ENCODE data around the gene CD36.

Gene CD36

DNA sequence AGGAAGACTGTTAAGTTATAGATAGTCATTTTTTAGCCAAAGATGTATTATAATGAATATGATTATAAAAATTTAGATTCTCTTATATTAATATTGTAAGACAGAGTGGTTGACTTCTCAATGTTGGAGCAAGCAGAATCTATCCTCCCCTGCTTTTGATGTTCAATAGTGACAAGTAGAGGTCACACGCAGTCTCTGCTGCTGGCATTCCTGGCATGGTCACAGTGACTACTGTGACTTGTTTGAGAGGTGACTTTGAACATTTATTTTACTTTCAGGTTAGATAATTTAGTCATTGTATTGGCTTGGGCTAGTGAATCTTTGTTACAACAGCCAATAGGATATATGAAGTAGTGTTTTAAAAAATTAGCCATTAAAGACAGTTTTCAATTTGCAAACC lies 13.7 kb upstream of the CD36 start:
- intact Hi-C loops (cut with DNase I; ENCODE audit: low total_unique reads) = no loop called here
- Histone ChIP-seq H3K36me3 (no peaks in the 10 kb centered on the region), H3K27ac (no peak overlapping the region), H3K9me3 (no peaks in the 10 kb centered on the region), H3K4me1 (no peaks in the 10 kb centered on the region), H3K27me3 (no peaks in the 10 kb centered on the region), H3K4me3 (no peak overlapping the region)
- DNase-seq = no peak
- TF ChIP-seq, protein P1, sequence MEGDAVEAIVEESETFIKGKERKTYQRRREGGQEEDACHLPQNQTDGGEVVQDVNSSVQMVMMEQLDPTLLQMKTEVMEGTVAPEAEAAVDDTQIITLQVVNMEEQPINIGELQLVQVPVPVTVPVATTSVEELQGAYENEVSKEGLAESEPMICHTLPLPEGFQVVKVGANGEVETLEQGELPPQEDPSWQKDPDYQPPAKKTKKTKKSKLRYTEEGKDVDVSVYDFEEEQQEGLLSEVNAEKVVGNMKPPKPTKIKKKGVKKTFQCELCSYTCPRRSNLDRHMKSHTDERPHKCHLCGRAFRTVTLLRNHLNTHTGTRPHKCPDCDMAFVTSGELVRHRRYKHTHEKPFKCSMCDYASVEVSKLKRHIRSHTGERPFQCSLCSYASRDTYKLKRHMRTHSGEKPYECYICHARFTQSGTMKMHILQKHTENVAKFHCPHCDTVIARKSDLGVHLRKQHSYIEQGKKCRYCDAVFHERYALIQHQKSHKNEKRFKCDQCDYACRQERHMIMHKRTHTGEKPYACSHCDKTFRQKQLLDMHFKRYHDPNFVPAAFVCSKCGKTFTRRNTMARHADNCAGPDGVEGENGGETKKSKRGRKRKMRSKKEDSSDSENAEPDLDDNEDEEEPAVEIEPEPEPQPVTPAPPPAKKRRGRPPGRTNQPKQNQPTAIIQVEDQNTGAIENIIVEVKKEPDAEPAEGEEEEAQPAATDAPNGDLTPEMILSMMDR (IDR thresholded peaks at IDR 0.05) = no peak

DNA sequence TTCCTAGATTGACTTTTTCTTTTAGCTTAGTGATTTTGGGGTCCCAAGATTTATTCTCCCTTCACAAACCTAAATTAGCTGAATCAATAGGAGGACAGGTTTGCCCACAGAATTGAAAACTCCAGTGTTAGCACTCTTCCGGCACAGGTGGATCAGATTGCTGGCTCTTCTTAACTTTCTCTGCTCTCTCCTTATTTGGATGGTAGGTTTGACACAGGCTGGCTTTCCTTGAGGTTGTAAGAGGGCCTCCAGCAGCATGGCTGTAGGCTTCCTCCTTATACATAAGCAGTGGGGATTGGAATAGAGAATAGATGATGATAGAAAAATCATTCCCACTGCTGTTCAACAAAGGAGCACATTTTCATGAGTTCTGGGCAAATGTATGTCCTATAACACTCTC lies 9.4 kb upstream of the CD36 start:
- Histone ChIP-seq H3K9me3 (no peaks in the 10 kb centered on the region), H3K27me3 (no peaks in the 10 kb centered on the region), H3K4me1 (peaks cover 0 to 5% (median 0%) of the 10 kb centered on the region in 4 donors), H3K4me3 (no peak overlapping the region), H3K36me3 (no peaks in the 10 kb centered on the region), H3K27ac (no peak overlapping the region)
- DNase-seq = no peak
- TF ChIP-seq, protein P1 (IDR thresholded peaks at IDR 0.05) = no peak
- intact Hi-C loops (cut with DNase I; ENCODE audit: low total_unique reads) = no loop called here

DNA sequence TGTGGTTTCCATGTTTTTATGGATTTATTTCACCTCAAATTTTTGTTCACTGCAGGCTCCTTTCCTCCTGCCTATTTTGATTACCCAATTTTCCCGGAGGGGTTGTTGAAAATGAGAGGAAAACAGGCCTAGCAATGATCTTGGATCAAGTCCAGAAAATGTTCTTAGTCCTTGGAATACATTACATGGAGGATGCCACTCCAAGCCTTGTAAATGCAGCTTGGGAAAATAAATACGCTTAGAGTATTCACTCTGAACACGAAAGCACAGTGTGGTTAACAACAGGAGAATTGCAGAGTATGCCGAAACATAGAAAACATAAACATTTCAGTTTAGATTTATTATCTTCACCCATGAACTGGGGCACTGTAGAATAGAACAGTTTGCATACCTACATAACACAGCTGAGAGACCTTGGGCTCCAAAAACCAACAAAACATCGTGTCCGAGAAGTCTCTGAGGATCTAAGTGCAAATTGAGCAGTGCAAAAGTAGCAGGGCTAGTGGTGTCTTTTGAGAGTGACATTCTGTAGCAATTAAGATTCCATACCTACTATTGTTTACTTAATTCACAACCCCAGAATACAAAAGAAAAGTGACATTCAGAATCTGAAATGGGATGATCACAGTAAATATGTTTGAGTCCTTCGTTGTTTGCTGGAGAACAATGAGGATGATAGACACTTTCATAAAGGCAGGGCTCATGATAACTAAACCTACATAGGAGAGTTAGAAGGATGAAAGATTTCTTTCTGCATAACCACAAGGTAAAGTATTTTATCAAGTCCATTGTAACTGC lies 7.6 kb upstream of the CD36 start:
- Histone ChIP-seq H3K27ac (no peak overlapping the region), H3K4me1 (peaks cover 0 to 5% (median 0%) of the 10 kb centered on the region in 4 donors), H3K36me3 (no peaks in the 10 kb centered on the region), H3K27me3 (no peaks in the 10 kb centered on the region), H3K4me3 (no peak overlapping the region), H3K9me3 (no peaks in the 10 kb centered on the region)
- intact Hi-C loops (cut with DNase I; ENCODE audit: low total_unique reads) = no loop called here
- TF ChIP-seq, protein P1 (IDR thresholded peaks at IDR 0.05) = no peak
- DNase-seq = no peak

DNA sequence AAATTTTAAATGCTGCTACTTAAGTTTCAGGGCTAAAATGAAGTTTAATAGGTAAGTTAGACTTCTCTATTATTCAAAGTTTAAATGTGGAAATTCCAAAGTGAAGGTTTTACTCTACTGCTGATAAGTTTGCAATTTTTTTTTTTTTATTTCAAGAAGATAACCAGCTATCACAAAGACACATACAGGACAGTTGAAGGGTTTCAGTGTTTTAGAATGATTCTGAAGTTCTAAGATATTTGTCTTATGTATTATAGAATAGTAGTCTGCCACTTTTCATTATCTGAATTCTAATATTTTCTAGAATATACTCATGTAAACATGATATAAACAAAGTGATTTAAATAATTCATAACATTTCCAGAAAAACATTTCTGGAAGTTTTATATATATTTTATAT lies 7.0 kb upstream of the CD36 start:
- H3K4me3 ChIP-seq = no peak overlapping the region
- H3K36me3 ChIP-seq = no peaks in the 10 kb centered on the region
- H3K27ac ChIP-seq = no peak overlapping the region
- H3K9me3 ChIP-seq = no peaks in the 10 kb centered on the region
- TF ChIP-seq, protein P1 (IDR thresholded peaks at IDR 0.05) = no peak
- H3K27me3 ChIP-seq = no peaks in the 10 kb centered on the region
- intact Hi-C loops (cut with DNase I; ENCODE audit: low total_unique reads) = no loop called here
- no peak for DNase-seq
- H3K4me1 ChIP-seq = peaks cover 0 to 5% (median 0%) of the 10 kb centered on the region in 4 donors

DNA sequence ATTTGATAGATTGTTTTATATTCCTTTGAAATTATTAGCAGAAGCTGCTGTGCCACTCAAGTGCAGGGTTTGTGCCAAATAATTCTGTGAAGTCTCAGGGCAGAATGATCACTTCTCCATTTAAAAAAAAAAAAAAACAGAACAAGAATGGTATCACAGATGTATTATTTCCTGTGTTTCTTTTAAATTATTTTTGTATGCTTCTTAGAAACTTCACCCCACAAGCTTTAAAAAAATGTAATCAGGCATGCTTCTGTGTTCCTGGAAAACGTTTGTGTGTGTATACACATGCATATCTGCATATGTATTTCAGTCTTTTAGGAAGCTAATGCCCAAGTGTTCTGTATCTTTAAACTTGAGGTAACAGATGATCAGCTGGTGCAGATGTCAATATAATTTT lies 6.3 kb upstream of the CD36 start:
- Histone ChIP-seq H3K36me3 (no peaks in the 10 kb centered on the region), H3K4me3 (no peak overlapping the region), H3K27ac (no peak overlapping the region), H3K27me3 (no peaks in the 10 kb centered on the region), H3K9me3 (no peaks in the 10 kb centered on the region), H3K4me1 (peaks cover 0 to 5% (median 0%) of the 10 kb centered on the region in 4 donors)
- intact Hi-C loops (cut with DNase I; ENCODE audit: low total_unique reads) = no loop called here
- TF ChIP-seq, protein P1 (IDR thresholded peaks at IDR 0.05) = no peak
- no peak for DNase-seq
